GM19438 (cell line): Measurements from ENCODE around the gene RNF208.
A peak's percentile ranks its signal among the peaks of the same experiment; 100 is the strongest.
"Not testable (repeated sequence)": the region's sequence is repeated elsewhere in the genome, so short reads cannot be mapped to it uniquely, and the experiment has no call there.

ENCODE experiments used
- ATAC-seq: cut with Tn5 transposase; IDR thresholded peaks from one replicate; pipeline ENCODE4 v1.9.1; 2021; ENCODE audit warnings: low read depth; ENCODE audit not compliant: unreplicated experiment

The RNF208 gene

GRCh38 chr9:137253717-137254623 is 31.9 kb upstream of the RNF208 start:
- no peak for ATAC-seq

DNA sequence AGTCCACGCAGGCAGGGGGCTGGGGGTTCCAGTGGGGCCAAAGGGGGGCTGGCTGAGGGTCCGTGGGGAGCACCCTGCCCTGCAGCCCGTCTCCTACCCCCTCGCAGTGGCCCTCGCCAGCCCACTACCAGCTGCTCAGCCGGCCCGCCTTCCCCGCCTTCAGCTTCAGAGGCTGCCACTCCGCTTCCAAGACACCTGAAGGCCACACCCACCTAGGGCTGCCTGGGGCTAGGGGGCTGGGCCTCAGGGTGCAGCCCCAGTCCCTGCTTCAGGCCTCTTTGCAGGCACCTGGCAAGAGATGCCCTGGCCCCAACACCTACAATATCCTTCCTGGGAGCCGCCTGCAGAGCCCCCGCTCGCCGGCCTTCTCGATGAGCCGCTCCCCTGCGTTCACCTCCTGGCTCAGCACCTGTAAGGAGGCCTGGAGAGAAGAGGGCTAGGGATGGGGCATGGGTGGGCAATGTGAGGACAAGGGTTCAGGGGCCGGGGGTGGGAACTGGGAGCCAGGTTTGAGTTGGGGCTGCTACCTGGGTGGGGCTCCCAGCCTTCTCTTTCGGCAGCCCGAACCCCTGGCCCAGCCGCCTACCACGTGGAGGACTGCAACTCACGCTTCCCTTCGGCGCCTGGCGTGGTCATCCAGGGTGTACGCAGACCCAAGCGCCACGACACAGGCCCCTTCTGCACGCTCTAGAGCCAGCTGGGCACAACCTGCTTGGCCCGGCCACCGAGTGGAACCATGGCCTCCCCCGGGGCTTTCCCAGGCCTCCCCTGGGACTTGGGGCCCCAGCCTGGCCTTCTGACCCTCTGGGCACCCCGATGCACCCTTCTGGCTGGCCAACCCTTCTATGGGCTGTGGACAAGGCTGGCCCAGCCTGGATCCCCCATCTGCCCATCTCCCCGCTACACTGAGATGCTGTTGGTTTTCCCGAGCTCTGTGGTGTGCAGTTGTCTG is 30.8 kb upstream of the RNF208 start:
- ATAC-seq, result no peak

DNA sequence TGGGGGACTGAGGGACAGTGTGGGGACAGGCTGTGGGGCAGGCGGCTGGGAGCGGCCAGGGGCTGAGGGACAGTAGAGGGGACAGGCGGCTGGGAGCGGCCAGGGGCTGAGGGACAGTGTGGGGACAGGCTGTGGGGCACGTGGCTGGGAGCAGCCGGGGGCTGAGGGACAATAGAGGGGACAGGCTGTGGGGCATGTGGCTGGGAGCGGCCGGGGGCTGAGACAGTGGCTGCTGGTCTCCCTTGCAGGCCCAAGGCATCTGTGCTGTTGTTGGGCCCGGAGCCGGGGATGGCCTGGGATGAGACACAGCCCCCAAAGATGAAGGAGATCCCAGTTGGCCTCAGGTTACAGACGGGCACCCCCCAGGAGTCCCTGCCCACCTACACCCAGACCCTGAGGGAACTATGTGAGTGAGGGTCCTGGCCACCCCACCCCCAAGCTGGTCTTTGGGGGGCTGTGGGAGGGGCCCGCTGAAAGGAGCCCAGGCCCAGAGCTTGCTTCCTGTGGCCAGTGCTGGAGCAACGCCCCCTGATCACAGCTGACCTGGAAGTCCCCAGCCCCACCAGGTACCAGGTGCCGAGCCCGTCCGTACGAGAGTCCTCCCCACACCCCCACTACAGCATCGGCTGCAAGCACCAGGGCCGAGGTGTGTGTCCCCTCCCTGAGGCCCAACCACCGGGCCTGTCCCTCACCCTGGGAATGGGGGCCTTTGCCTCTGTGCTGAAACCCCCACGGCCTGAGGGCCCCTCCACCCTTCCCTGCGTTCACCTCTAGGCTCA is 29.6 kb upstream of the RNF208 start:
- no peak for ATAC-seq

GRCh38 chr9:137251194-137251461 is 29.1 kb upstream of the RNF208 start, which contains the start of gene STPG3:
Gene STPG3, plus strand, starts transcription at chr9:137251286. Its CDS starts 1 bp downstream, at chr9:137251287.
- ATAC-seq, result no peak

DNA sequence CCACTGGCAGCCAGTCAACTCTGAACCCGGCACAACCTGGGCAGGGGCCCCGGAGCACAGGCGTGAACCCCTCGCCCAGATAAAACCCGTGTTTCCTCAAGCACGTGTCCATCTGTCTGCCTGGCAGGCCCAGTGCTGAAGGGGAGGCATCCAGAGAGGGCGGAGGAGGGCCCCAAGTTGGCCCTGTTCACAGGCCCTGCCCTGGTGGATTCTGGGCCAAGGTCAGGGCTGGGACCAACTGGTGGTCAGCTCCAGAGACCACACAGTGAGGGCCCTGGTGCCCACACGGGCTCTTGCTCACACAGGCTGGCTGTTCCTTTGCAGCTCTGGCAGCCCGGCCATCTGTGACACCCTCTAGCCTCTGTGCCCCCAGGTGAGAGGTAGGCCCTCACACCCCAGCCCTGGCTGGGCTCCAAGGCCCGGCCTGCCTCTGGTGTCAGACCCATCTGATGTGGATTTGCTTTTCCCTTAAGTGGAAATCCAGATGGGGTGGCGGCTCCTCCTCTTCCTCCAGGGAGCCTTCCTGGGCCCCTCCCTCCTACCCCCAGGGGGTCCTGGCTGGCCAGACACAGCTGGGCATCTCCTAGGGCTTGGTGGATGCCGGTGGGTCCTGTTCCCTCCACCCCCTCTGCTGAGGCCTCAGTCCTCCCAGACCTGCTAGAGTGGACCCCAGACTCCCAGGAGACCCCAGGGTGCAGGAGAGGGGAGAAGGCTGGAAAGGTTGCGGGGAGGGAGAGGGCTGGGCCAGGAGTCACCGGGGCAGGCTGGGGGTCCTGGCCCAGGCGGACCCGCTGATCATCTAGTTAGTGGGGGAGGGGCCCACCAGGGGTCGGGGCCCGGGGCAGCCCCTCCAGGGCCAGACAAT is 28.5 kb upstream of the RNF208 start:
- ATAC-seq, result no peak

DNA sequence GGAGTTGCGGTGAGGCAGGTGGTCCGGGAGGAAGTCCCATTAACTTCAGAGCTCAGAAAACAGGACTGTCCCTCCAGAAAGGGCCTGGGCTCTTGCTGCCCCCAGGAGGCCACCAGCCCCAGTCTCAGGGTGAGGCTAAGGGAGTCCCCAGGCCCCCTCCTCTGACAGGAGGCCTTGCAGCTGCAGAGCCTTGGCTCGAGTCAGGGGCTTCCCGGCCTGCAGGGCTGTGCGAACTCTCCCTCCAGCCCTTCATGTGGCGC is 25.8 kb upstream of the RNF208 start:
- ATAC-seq, result no peak

GRCh38 chr9:137247135-137247915 is 25.3 kb upstream of the RNF208 start:
- ATAC-seq, result no peak

DNA sequence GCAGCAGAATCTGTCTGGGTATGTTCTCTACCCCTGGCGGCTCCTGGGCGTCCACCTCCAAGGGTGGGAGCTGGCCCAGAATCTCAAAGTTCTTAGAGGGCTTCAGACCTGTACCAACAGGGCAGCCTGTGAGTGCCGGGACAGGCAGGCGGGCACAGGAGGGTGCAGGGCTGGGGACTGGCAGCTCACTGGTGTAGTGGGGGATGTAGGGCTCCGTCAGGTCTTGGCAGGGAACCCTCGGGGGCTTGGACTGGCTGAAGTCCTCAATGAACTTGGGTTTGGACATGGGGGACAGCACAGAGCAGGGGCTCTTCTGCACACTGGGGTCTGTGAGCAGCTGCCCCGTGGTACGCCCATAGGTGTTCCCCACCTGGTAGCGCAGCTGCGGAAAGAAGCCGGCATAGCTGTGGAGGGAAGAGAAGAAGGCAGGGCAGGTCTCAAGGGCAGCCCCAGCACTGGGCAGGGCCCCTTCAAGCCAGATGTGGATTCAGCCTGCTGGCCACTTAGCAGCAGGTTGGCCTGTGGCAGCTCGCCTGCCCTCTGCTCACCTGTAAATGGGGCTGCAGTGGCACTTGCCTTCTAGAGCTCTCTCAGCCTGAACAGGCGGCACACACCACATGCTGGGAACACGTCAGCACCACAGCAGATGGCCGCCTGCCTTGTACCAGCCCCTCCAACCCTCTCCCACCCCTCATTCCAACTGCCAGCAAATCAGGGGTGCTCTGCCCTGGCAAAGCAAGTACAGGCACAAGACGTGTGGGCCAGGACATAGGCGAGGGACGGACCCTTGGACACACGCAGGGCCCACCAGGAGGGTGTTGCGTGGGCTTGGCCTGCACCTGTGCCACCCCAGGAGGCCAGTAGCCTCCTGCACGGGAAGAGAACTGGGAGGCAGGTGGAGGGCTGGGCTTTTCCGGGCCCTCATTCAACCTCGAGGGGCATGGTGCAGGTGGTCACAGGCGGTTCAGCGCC is 23.7 kb upstream of the RNF208 start:
- no peak for ATAC-seq

DNA sequence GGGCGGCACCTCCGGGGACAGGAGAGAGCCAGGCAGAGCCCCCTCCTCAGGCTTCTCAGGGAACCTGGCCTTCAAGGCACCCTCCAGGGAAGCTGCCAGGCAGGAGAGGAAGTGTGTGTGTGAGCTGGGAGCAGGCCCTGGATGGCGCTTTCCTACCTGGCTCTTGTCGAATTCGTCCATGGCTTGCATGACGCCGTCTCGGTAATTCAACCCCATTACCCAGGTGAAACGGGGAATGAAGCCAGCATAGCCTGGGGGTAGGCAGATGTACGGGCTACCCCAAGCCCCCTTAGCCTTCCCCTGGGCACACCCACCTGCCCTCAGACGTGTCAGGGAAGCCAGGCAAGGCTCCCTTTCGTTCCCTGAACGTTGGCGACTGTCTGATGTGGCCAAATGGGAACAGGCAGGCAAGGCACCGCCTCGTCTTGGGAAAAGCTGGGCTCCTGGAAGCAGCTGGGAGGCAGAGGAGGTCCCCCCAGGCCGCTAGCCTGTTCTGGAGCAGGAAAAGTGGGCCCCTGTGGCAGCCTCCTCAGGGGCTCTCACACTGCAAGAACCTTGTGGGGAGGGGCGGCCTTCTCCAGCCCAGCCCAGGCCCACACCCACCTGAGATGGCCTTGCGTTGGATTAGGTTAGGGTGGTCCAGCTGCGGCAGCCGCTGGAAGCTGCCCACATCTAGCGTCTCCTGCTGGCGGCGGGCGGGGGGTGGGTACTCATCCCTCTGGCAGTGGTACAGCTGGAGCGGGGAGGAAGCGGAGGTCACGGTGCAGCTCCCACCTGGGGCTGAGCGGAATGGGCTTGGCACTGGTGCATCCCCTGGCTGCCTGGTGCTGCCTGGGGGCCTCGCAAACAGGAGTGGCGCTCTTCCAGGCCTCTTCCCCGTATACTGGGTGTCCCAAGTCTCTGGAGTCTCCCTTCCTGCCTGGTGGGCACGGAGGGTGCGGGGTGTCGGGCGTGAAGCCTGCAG is 22.7 kb upstream of the RNF208 start:
- ATAC-seq, result no peak

- ATAC-seq, result no peak
Measured at GRCh38 chr9:137243626-137244485, 21.8 kb upstream of the RNF208 start.

DNA sequence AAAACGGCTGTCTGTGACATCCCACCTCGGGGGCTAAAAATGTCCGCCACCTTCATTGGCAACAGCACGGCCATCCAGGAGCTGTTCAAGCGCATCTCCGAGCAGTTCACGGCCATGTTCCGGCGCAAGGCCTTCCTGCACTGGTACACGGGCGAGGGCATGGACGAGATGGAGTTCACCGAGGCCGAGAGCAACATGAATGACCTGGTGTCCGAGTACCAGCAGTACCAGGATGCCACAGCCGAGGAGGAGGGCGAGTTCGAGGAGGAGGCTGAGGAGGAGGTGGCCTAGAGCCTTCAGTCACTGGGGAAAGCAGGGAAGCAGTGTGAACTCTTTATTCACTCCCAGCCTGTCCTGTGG is 21.2 kb upstream of the RNF208 start:
- not testable (repeated sequence) for ATAC-seq

DNA sequence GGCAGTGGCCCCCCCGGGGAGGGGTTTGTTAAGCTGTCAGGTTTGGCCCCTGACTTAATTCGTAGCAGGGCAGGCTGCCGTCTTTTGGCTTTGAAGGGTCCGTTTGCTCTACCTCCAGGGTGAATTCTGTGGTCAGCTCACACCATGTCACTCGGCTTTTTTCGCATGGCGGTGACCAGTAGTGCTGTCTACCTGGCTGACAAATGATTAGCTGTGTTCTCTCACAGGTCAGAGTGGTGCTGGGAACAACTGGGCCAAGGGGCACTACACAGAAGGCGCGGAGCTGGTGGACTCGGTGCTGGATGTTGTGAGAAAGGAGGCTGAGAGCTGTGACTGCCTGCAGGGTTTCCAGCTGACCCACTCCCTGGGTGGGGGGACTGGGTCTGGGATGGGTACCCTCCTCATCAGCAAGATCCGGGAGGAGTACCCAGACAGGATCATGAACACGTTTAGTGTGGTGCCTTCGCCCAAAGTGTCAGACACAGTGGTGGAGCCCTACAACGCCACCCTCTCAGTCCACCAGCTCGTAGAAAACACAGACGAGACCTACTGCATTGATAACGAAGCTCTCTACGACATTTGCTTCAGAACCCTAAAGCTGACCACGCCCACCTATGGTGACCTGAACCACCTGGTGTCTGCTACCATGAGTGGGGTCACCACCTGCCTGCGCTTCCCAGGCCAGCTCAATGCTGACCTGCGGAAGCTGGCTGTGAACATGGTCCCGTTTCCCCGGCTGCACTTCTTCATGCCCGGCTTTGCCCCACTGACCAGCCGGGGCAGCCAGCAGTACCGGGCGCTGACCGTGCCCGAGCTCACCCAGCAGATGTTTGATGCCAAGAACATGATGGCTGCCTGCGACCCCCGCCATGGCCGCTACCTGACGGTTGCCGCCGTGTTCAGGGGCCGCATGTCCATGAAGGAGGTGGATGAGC is 20.5 kb upstream of the RNF208 start:
- ATAC-seq, result no peak

GRCh38 chr9:137241490-137242268 is 19.6 kb upstream of the RNF208 start:
- ATAC-seq, result peak; percentile 8

GRCh38 chr9:137240841-137241489 is 18.9 kb upstream of the RNF208 start, which contains the start of gene TUBB4B:
Gene TUBB4B, plus strand, starts transcription at chr9:137241287. Its CDS starts 74 bp downstream, at chr9:137241361.
- ATAC-seq, result peak; percentile 62
